Activated naive CD4-positive, alpha-beta T cell treated with anti-CD3 and anti-CD28 coated beads for 36 hours (primary cell): ENCODE results near the gene SLC23A2. TPM values are rescaled to one million over a fixed set of nuclear protein-coding genes. Genes with fewer than 3 reads are reported as not detected.
"Not testable (repeated sequence)": the region's sequence is repeated elsewhere in the genome, so short reads cannot be mapped to it uniquely, and the experiment has no call there.

ENCODE experiments used
- CTCF ChIA-PET: fragments of 350-600 bp; sonication (Branson Sonifier 250); formaldehyde crosslinking; loops from one replicate; lab custom pipeline; 2021; ENCODE audit warnings: antibody characterized with exemption; lab: Charles Lee
- DNase-seq: peaks from one replicate; pipeline ENCODE4 v3.0.0-alpha.2; 2020
- H3K27ac Mint-ChIP-seq: one replicate; pipeline ENCODE4 v1.8.0; 2021; ENCODE audit warnings: mild to moderate bottlenecking, mixed read lengths
- H3K27me3 Mint-ChIP-seq: one replicate; pipeline ENCODE4 v1.8.0; 2021; ENCODE audit warnings: low read depth, mixed read lengths
- H3K36me3 Mint-ChIP-seq: one replicate; pipeline ENCODE4 v1.8.0; 2021; ENCODE audit warnings: low read depth, mixed read lengths
- H3K4me1 Mint-ChIP-seq: one replicate; pipeline ENCODE4 v1.8.0; 2021; ENCODE audit warnings: low read depth, mixed read lengths
- H3K4me3 Mint-ChIP-seq: one replicate; pipeline ENCODE4 v1.8.0; 2021; ENCODE audit warnings: mild to moderate bottlenecking, moderate library complexity, mixed read lengths
- H3K9me3 Mint-ChIP-seq: one replicate; pipeline ENCODE4 v1.8.0; 2021; ENCODE audit warnings: mixed read lengths
- intact Hi-C: fragments of 100-400 bp; cut with micrococcal nuclease; formaldehyde crosslinking; loops from one replicate; pipeline ENCODE4 v1.15.1; 2023
- total RNA-seq, 2 experiments: library from RNA; stranded (reverse); gene quantifications; one replicate each; pipeline ENCODE4 v1.2.3, GENCODE V29; 2021

Gene SLC23A2
- total RNA-seq, 2 experiments from 2014 or later: 16.4 to 18.1 TPM

GRCh38 chr20:4891190-4891763, 110.0 kb downstream of the SLC23A2 start:
- Mint-ChIP-seq H3K4me3 (no peak overlapping the region), H3K27me3 (no peaks in the 10 kb centered on the region), H3K36me3 (peaks cover 9% of the 10 kb centered on the region), H3K9me3 (no peaks in the 10 kb centered on the region), H3K27ac (peak overlapping the region; percentile 28), H3K4me1 (peaks cover 2% of the 10 kb centered on the region)
- intact Hi-C loops: no loop called here
- CTCF ChIA-PET: interaction anchor here (0.6 to 1.2 kb wide), 3 partner anchors 13 to 208 kb away, joined by 3 to 5 read pairs (median 4); no protein-coding TSS in a partner anchor
- no peak for DNase-seq

GRCh38 chr20:4889446-4889845, 111.9 kb downstream of the SLC23A2 start:
- CTCF ChIA-PET: no interaction called here
- intact Hi-C loops: no loop called here

GRCh38 chr20:4887586-4887985, 113.7 kb downstream of the SLC23A2 start:
- no peaks in the 10 kb centered on the region for H3K27me3 Mint-ChIP-seq
- H3K9me3 Mint-ChIP-seq: no peaks in the 10 kb centered on the region
- intact Hi-C loops: no loop called here
- H3K4me1 Mint-ChIP-seq: peaks cover 6% of the 10 kb centered on the region
- H3K27ac Mint-ChIP-seq: no peak overlapping the region
- CTCF ChIA-PET: interaction anchor here (0.8 kb wide), 1 partner anchor 15 kb away, joined by 3 read pairs; no protein-coding TSS in a partner anchor
- H3K4me3 Mint-ChIP-seq: no peak overlapping the region
- peaks cover 17% of the 10 kb centered on the region for H3K36me3 Mint-ChIP-seq
- DNase-seq: no peak

More at GRCh38 chr20:4889446-4889845, 111.9 kb downstream of the SLC23A2 start:
- Mint-ChIP-seq H3K27me3 (no peaks in the 10 kb centered on the region), H3K4me1 (peaks cover 2% of the 10 kb centered on the region), H3K36me3 (peaks cover 10% of the 10 kb centered on the region), H3K9me3 (no peaks in the 10 kb centered on the region), H3K27ac (no peak overlapping the region), H3K4me3 (no peak overlapping the region)
- DNase-seq: no peak

- H3K4me1 Mint-ChIP-seq: peaks cover 6% of the 10 kb centered on the region
- DNase-seq: no peak
- intact Hi-C loops: no loop called here
- CTCF ChIA-PET: interaction anchor here (0.8 kb wide), 1 partner anchor 14 kb away, joined by 3 read pairs; no protein-coding TSS in a partner anchor
- no peaks in the 10 kb centered on the region for H3K9me3 Mint-ChIP-seq
- no peak overlapping the region for H3K4me3 Mint-ChIP-seq
- H3K36me3 Mint-ChIP-seq: peaks cover 15% of the 10 kb centered on the region
- no peak overlapping the region for H3K27ac Mint-ChIP-seq
- H3K27me3 Mint-ChIP-seq: no peaks in the 10 kb centered on the region
Measured at GRCh38 chr20:4886771-4887527, 114.4 kb downstream of the SLC23A2 start.

GRCh38 chr20:4885877-4886276, 115.4 kb downstream of the SLC23A2 start:
- H3K9me3 Mint-ChIP-seq: no peaks in the 10 kb centered on the region
- intact Hi-C loops: no loop called here
- H3K4me1 Mint-ChIP-seq: peaks cover 7% of the 10 kb centered on the region
- H3K4me3 Mint-ChIP-seq: no peak overlapping the region
- peaks cover 20% of the 10 kb centered on the region for H3K36me3 Mint-ChIP-seq
- no peaks in the 10 kb centered on the region for H3K27me3 Mint-ChIP-seq
- CTCF ChIA-PET: no interaction called here
- no peak for DNase-seq
- H3K27ac Mint-ChIP-seq: no peak overlapping the region

- CTCF ChIA-PET: interaction anchor here (0.6 kb wide), 1 partner anchor 147 kb away, joined by 3 read pairs; no protein-coding TSS in a partner anchor
- Mint-ChIP-seq H3K27ac (no peak overlapping the region), H3K4me3 (no peak overlapping the region), H3K4me1 (peaks cover 8% of the 10 kb centered on the region), H3K36me3 (peaks cover 27% of the 10 kb centered on the region), H3K9me3 (no peaks in the 10 kb centered on the region), H3K27me3 (no peaks in the 10 kb centered on the region)
- intact Hi-C loops: no loop called here
- no peak for DNase-seq
Measured at GRCh38 chr20:4883546-4883945, 117.8 kb downstream of the SLC23A2 start.

- no peak overlapping the region for H3K4me3 Mint-ChIP-seq
- CTCF ChIA-PET: no interaction called here
- peaks cover 24% of the 10 kb centered on the region for H3K36me3 Mint-ChIP-seq
- H3K27me3 Mint-ChIP-seq: no peaks in the 10 kb centered on the region
- H3K27ac Mint-ChIP-seq: no peak overlapping the region
- intact Hi-C loops: no loop called here
- DNase-seq: no peak
- peaks cover 8% of the 10 kb centered on the region for H3K4me1 Mint-ChIP-seq
- H3K9me3 Mint-ChIP-seq: no peaks in the 10 kb centered on the region
Measured at GRCh38 chr20:4883051-4883450, 118.3 kb downstream of the SLC23A2 start.

GRCh38 chr20:4881006-4881730, 120.1 kb downstream of the SLC23A2 start:
- H3K4me1 Mint-ChIP-seq: peaks cover 8% of the 10 kb centered on the region
- H3K4me3 Mint-ChIP-seq: no peak overlapping the region
- CTCF ChIA-PET: no interaction called here
- DNase-seq: no peak
- H3K36me3 Mint-ChIP-seq: peaks cover 24% of the 10 kb centered on the region
- H3K9me3 Mint-ChIP-seq: no peaks in the 10 kb centered on the region
- H3K27ac Mint-ChIP-seq: peak overlapping the region; percentile 9
- H3K27me3 Mint-ChIP-seq: no peaks in the 10 kb centered on the region
- intact Hi-C loops: no loop called here

- no peaks in the 10 kb centered on the region for H3K9me3 Mint-ChIP-seq
- no peak overlapping the region for H3K27ac Mint-ChIP-seq
- no peaks in the 10 kb centered on the region for H3K27me3 Mint-ChIP-seq
- H3K4me3 Mint-ChIP-seq: no peak overlapping the region
- CTCF ChIA-PET: interaction anchor here (0.6 kb wide), 1 partner anchor 138 kb away, joined by 3 read pairs; no protein-coding TSS in a partner anchor
- intact Hi-C loops: no loop called here
- peaks cover 8% of the 10 kb centered on the region for H3K4me1 Mint-ChIP-seq
- H3K36me3 Mint-ChIP-seq: peaks cover 26% of the 10 kb centered on the region
- DNase-seq: no peak
Measured at GRCh38 chr20:4880051-4880450, 121.3 kb downstream of the SLC23A2 start.

GRCh38 chr20:4878099-4878498, 123.2 kb downstream of the SLC23A2 start:
- H3K27ac Mint-ChIP-seq, H3K4me1 Mint-ChIP-seq, intact Hi-C loops, H3K4me3 Mint-ChIP-seq, DNase-seq, H3K27me3 Mint-ChIP-seq, H3K9me3 Mint-ChIP-seq: not testable (repeated sequence)
- CTCF ChIA-PET: interaction anchor here (0.7 to 1.4 kb wide), 3 partner anchors 10 to 179 kb away, joined by 3 to 4 read pairs (median 3); no protein-coding TSS in a partner anchor
- H3K36me3 Mint-ChIP-seq: peaks cover 23% of the 10 kb centered on the region

GRCh38 chr20:4876731-4877130, 124.6 kb downstream of the SLC23A2 start:
- Mint-ChIP-seq H3K4me1 (peaks cover 2% of the 10 kb centered on the region), H3K27me3 (no peaks in the 10 kb centered on the region), H3K4me3 (no peak overlapping the region), H3K9me3 (no peaks in the 10 kb centered on the region), H3K36me3 (peaks cover 26% of the 10 kb centered on the region), H3K27ac (no peak overlapping the region)
- no peak for DNase-seq
- intact Hi-C loops: no loop called here
- CTCF ChIA-PET: interaction anchor here (1.2 kb wide), 1 partner anchor 180 kb away, joined by 4 read pairs; no protein-coding TSS in a partner anchor

- no peak overlapping the region for H3K4me3 Mint-ChIP-seq
- no peak overlapping the region for H3K27ac Mint-ChIP-seq
- CTCF ChIA-PET: interaction anchor here (0.6 kb wide), 1 partner anchor 124 kb away, joined by 3 read pairs; no protein-coding TSS in a partner anchor
- no peaks in the 10 kb centered on the region for H3K27me3 Mint-ChIP-seq
- no peak for DNase-seq
- H3K36me3 Mint-ChIP-seq: peaks cover 26% of the 10 kb centered on the region
- H3K4me1 Mint-ChIP-seq: peaks cover 2% of the 10 kb centered on the region
- H3K9me3 Mint-ChIP-seq: no peaks in the 10 kb centered on the region
- intact Hi-C loops: no loop called here
Measured at GRCh38 chr20:4876301-4876700, 125.0 kb downstream of the SLC23A2 start.
